Upper lobe of left lung (tissue), 6 donors: Measurements from ENCODE around the gene ERVMER34-1. TPM values are rescaled to one million over a fixed set of nuclear protein-coding genes. Genes with fewer than 3 reads are reported as not detected.

Source experiments
- ATAC-seq, 2 donors: fragments of 200-7000 bp; cut with Tn5 transposase; one replicate each; pipeline ENCODE4 v1.9.1; 2022; ENCODE audit warnings: mild to moderate bottlenecking in 2 of 2, moderate library complexity in 2 of 2; ENCODE audit not compliant: low FRiP score in 2 of 2
- DNase-seq, 2 donors: peaks; one replicate each; pipeline ENCODE4 v3.0.0-alpha.2; 2019 to 2020
- H3K27ac ChIP-seq, 4 donors: fragments of 200-600 bp; sonication (generic); one replicate each; pipeline ENCODE4 v1.5.1; 2016 to 2019
- H3K27me3 ChIP-seq, 4 donors: fragments of 200-600 bp; sonication (generic); one replicate each; pipeline ENCODE4 v1.5.1; 2017 to 2019
- H3K36me3 ChIP-seq, 4 donors: fragments of 200-600 bp; sonication (generic); one replicate each; pipeline ENCODE4 v1.5.1; 2016 to 2019
- H3K4me1 ChIP-seq, 4 donors: fragments of 200-600 bp; sonication (generic); one replicate each; pipeline ENCODE4 v1.5.1; 2018 to 2019
- H3K4me3 ChIP-seq, 4 donors: fragments of 200-600 bp; sonication (generic); one replicate each; pipeline ENCODE4 v1.5.1; 2017 to 2019; ENCODE audit warnings: mild to moderate bottlenecking in 2 of 4, moderate library complexity in 1 of 4
- H3K9me3 ChIP-seq, 4 donors: fragments of 200-600 bp; sonication (generic); one replicate each; pipeline ENCODE4 v1.5.1; 2018 to 2019
- CTCF ChIP-seq, 6 experiments: fragments of 450-650 bp in 4 of 6; fragments of 200-600 bp in 2 of 6; sonication (generic) in 2 of 6; IDR thresholded peaks; one replicate each; pipeline ENCODE4 v1.5.1; 2016 to 2019; ENCODE audit warnings: antibody characterized with exemption in 6 of 6
- EP300 ChIP-seq, 4 donors: sonication (generic); formaldehyde crosslinking; IDR thresholded peaks; one replicate each; pipeline ENCODE4 v1.5.1; 2017; ENCODE audit warnings: antibody characterized with exemption in 4 of 4, control low read depth in 2 of 4
- POLR2A ChIP-seq, 4 donors: fragments of 450-650 bp; IDR thresholded peaks; one replicate each; pipeline ENCODE4 v1.5.1; 2016 to 2017; ENCODE audit warnings: antibody characterized with exemption in 4 of 4, mild to moderate bottlenecking in 2 of 4
- POLR2AphosphoS5 ChIP-seq, 2 donors: sonication (generic); formaldehyde crosslinking; IDR thresholded peaks; one replicate each; pipeline ENCODE4 v1.5.1; 2017; ENCODE audit warnings: antibody characterized with exemption in 2 of 2
- WGBS, 2 donors: methylation state at CpG; one replicate each; pipeline ENCODE4 v1.1.5; 2017 to 2018; 5-methylcytosine and 5-hydroxymethylcytosine counted together
- total RNA-seq, 6 donors: library from RNA; depleted of rRNA in 4 of 6; stranded (reverse); fragments of >200 nt in 4 of 6; gene quantifications; one replicate each; pipeline versions ENCODE4 v1.1.0 to v1.2.1, GENCODE V29; 2016 to 2021
- donor health status: DM: no; HTN: no; CAD: no; lungs with moderate emphysema.
- donor health status: DM: no; HTN: yes; CAD: no; lungs with severe emphysema.

ERVMER34-1 gene
- total RNA-seq, 6 donors from 2014 or later, result 0.44 to 2.1 (median 0.79) TPM; not detected in 1

DNA sequence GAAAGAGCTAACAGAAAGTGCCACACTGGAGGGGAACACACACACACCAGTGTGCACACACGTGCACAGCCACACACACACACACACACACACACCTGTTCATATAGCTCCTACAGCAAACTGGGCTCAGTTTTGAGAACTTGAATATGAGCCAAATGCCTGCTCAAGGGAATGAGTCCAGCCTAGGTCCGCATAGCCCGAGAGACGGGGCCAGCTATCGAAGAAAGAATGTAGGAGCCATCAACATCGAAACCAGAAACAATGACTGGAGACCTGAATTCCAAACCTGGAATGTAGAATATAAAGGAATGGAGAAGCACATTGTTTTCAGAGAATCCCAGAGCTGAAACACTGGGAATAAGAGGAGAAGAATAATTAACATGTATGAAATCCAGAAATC lies 37.6 kb upstream of the ERVMER34-1 start:
- Histone ChIP-seq H3K4me3 (no peak overlapping the region), H3K4me1 (no peaks in the 10 kb centered on the region), H3K27ac (no peak overlapping the region), H3K36me3 (no peaks in the 10 kb centered on the region), H3K9me3 (no peaks in the 10 kb centered on the region), H3K27me3 (no peaks in the 10 kb centered on the region)
- ATAC-seq, result no peak
- TF ChIP-seq POLR2AphosphoS5 (IDR thresholded peaks at IDR 0.05) (no peak), POLR2A (IDR thresholded peaks at IDR 0.05) (no peak), EP300 (IDR thresholded peaks at IDR 0.05) (no peak), CTCF (IDR thresholded peaks at IDR 0.05) (no peak)
- WGBS, 2 donors, result 71 to 75% methylated on average over 6 of the region's 6 CpGs
- DNase-seq, result no peak

DNA sequence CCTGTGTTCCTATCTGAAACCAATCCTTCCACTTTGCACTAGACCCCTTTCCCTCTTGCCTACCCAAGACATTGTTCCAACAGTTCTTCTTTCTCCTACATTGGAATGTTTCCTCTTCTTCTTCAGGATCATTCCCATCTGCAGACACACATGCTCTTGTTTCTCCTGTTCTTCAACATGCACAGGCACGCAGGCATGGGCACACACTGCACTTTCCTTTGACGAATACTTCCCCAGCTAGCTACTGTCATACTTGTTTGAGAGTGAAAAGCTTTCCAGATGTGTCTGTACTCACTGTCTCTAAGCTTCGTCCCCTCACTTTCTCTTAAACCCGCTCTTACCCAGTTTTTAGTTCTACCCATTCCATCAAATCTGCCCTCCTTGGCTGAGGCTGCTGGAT lies 31.8 kb upstream of the ERVMER34-1 start:
- Histone ChIP-seq H3K4me3 (no peak overlapping the region), H3K9me3 (peaks cover 0 to 3% (median 0%) of the 10 kb centered on the region in 4 donors), H3K27me3 (no peaks in the 10 kb centered on the region), H3K27ac (no peak overlapping the region), H3K4me1 (no peaks in the 10 kb centered on the region), H3K36me3 (no peaks in the 10 kb centered on the region)
- TF ChIP-seq POLR2A (IDR thresholded peaks at IDR 0.05), result no peak
- no peak for TF ChIP-seq POLR2AphosphoS5 (IDR thresholded peaks at IDR 0.05)
- DNase-seq (no peak), ATAC-seq (no peak)
- 89 to 93% methylated on average over 4 of the region's 4 CpGs for WGBS, 2 donors

DNA sequence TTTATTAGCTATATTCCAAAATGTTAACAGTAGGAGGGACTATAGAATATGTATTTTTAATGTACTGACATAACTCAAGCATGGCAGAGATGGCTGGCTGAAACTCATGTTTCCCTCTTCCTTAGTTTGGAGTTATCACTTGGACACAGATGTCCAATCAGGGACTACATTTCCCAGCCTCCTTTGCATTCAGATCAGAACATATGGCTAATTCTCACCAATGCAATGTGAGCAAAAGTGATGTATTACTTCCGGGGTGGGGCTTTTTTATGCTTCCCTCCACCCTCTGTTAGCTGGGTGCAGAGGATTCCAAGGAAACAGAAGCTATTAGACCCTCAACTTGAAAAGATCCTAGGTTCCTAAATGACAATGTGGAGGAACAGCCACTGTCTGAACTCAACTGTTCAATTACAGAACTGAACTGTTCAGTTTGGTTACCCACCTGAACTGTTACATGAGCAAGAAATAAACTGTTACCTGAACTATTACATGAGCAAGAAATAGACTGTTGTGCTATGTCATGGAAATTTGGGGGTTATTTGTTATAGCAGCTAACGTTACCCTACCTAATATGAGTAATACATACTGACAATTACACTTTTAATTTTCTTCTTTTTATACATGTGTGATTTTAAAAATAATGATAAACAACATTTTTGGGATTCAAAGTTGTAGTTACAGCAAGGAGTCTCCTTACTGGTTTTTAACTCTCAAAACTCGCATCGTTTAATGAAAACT lies 29.6 kb upstream of the ERVMER34-1 start:
- 91 to 97% methylated on average over 4 of the region's 4 CpGs for WGBS, 2 donors
- no peak overlapping the region for H3K4me3 ChIP-seq
- no peak overlapping the region for H3K27ac ChIP-seq
- TF ChIP-seq EP300 (IDR thresholded peaks at IDR 0.05), result no peak
- TF ChIP-seq POLR2AphosphoS5 (IDR thresholded peaks at IDR 0.05), result no peak
- TF ChIP-seq POLR2A (IDR thresholded peaks at IDR 0.05), result no peak
- no peak for TF ChIP-seq CTCF (IDR thresholded peaks at IDR 0.05)
- no peak for ATAC-seq
- no peak for DNase-seq
- H3K4me1 ChIP-seq, result no peaks in the 10 kb centered on the region
- peaks cover 0 to 3% (median 0%) of the 10 kb centered on the region in 4 donors for H3K9me3 ChIP-seq
- no peaks in the 10 kb centered on the region for H3K27me3 ChIP-seq
- H3K36me3 ChIP-seq, result no peaks in the 10 kb centered on the region

GRCh38 chr4:52780206-52780605 lies 29.0 kb upstream of the ERVMER34-1 start:
- H3K4me3 ChIP-seq, result no peak overlapping the region
- H3K27ac ChIP-seq, result no peak overlapping the region
- H3K27me3 ChIP-seq, result no peaks in the 10 kb centered on the region
- ATAC-seq, result peak in 1 of 2 donors; percentile 43
- H3K4me1 ChIP-seq, result no peaks in the 10 kb centered on the region
- 72 to 79% methylated on average over 2 of the region's 2 CpGs for WGBS, 2 donors
- TF ChIP-seq POLR2A (IDR thresholded peaks at IDR 0.05) (no peak), EP300 (IDR thresholded peaks at IDR 0.05) (no peak), POLR2AphosphoS5 (IDR thresholded peaks at IDR 0.05) (no peak), CTCF (IDR thresholded peaks at IDR 0.05) (no peak)
- DNase-seq, result no peak
- H3K9me3 ChIP-seq, result peaks cover 0 to 3% (median 0%) of the 10 kb centered on the region in 4 donors
- no peaks in the 10 kb centered on the region for H3K36me3 ChIP-seq

- ATAC-seq, result no peak
- WGBS, 2 donors, result 70 to 73% methylated on average over 8 of the region's 8 CpGs
Observed at GRCh38 chr4:52760256-52760655, 9.0 kb upstream of the ERVMER34-1 start.

More at GRCh38 chr4:52760256-52760655, 9.0 kb upstream of the ERVMER34-1 start:
- no peak overlapping the region for H3K27ac ChIP-seq
- H3K27me3 ChIP-seq, result no peaks in the 10 kb centered on the region
- H3K9me3 ChIP-seq, result no peaks in the 10 kb centered on the region
- no peaks in the 10 kb centered on the region for H3K36me3 ChIP-seq
- no peak overlapping the region for H3K4me3 ChIP-seq
- H3K4me1 ChIP-seq, result no peaks in the 10 kb centered on the region
- DNase-seq, result no peak
- TF ChIP-seq EP300 (IDR thresholded peaks at IDR 0.05) (no peak), POLR2AphosphoS5 (IDR thresholded peaks at IDR 0.05) (no peak), CTCF (IDR thresholded peaks at IDR 0.05) (no peak), POLR2A (IDR thresholded peaks at IDR 0.05) (no peak)
